CD8-positive, alpha-beta memory T cell (primary cell): ENCODE results near the gene S100A16. TPM values are rescaled to one million over a fixed set of nuclear protein-coding genes. Genes with fewer than 3 reads are reported as not detected.
A peak's percentile ranks its signal among the peaks of the same experiment; 100 is the strongest.
"Not testable (repeated sequence)": the region's sequence is repeated elsewhere in the genome, so short reads cannot be mapped to it uniquely, and the experiment has no call there.

ENCODE experiments used
- CTCF ChIA-PET: fragments of 350-600 bp; sonication (Branson Sonifier 250); formaldehyde crosslinking; loops from one replicate; lab custom pipeline; 2021; ENCODE audit warnings: antibody characterized with exemption; lab: Charles Lee
- POLR2A ChIA-PET: fragments of 350-600 bp; sonication (Branson Sonifier 250); formaldehyde crosslinking; loops from one replicate; lab custom pipeline; 2021; ENCODE audit warnings: antibody characterized with exemption; lab: Charles Lee
- DNase-seq, 5 donors: peaks; one replicate each; pipeline versions ENCODE4 v3.0.0 to v3.0.0-alpha.2; 2020 to 2022; ENCODE audit warnings: mixed read lengths in 1 of 5
- H3K27ac ChIP-seq: one replicate; pipeline ENCODE4 v1.7.0; 2013; ENCODE audit warnings: low read depth, mild to moderate bottlenecking, low read length, moderate library complexity
- H3K27me3 ChIP-seq: 2 replicates; pipeline ENCODE4 v1.7.0; 2013; ENCODE audit warnings: low read length, mild to moderate bottlenecking; ENCODE audit not compliant: insufficient read depth, poor library complexity, severe bottlenecking
- H3K36me3 ChIP-seq: 2 replicates; pipeline ENCODE4 v1.7.0; 2013; ENCODE audit warnings: mild to moderate bottlenecking, low read length, moderate library complexity; ENCODE audit not compliant: insufficient read depth
- H3K4me1 ChIP-seq: 2 replicates; pipeline ENCODE4 v1.7.0; 2013; ENCODE audit warnings: mild to moderate bottlenecking, low read length, moderate library complexity; ENCODE audit not compliant: insufficient read depth
- H3K4me3 ChIP-seq: 2 replicates; pipeline ENCODE4 v1.7.0; 2013; ENCODE audit warnings: mild to moderate bottlenecking, low read length
- H3K9me3 ChIP-seq: 2 replicates; pipeline ENCODE4 v1.7.0; 2013; ENCODE audit warnings: mild to moderate bottlenecking, low read length
- H3K27ac Mint-ChIP-seq, 8 donors: one replicate each; pipeline ENCODE4 v1.8.0; 2020 to 2021; ENCODE audit warnings: mixed read lengths in 8 of 8, mild to moderate bottlenecking in 6 of 8, inconsistent platforms in 3 of 8, moderate library complexity in 3 of 8
- H3K27me3 Mint-ChIP-seq, 2 donors: one replicate each; pipeline ENCODE4 v1.8.0; 2020 to 2021; ENCODE audit warnings: mixed read lengths in 2 of 2, mild to moderate bottlenecking in 1 of 2, moderate library complexity in 1 of 2
- H3K36me3 Mint-ChIP-seq, 3 donors: one replicate each; pipeline ENCODE4 v1.8.0; 2020 to 2021; ENCODE audit warnings: mixed read lengths in 3 of 3, inconsistent platforms in 1 of 3, mild to moderate bottlenecking in 1 of 3
- H3K4me1 Mint-ChIP-seq, 3 donors: one replicate each; pipeline ENCODE4 v1.8.0; 2020 to 2021; ENCODE audit warnings: mixed read lengths in 3 of 3, inconsistent platforms in 1 of 3, mild to moderate bottlenecking in 1 of 3
- H3K4me3 Mint-ChIP-seq, 7 donors: one replicate each; pipeline ENCODE4 v1.8.0; 2020 to 2021; ENCODE audit warnings: mixed read lengths in 7 of 7, mild to moderate bottlenecking in 6 of 7, moderate library complexity in 4 of 7, inconsistent platforms in 2 of 7
- H3K9me3 Mint-ChIP-seq, 5 donors: one replicate each; pipeline ENCODE4 v1.8.0; 2020 to 2022; ENCODE audit warnings: mixed read lengths in 5 of 5, mild to moderate bottlenecking in 3 of 5, moderate library complexity in 2 of 5, inconsistent platforms in 1 of 5
- polyA plus RNA-seq: library from polyadenylated mRNA; unstranded; fragments of 300-500 nt; fragmentation: Illumina TruSeq; gene quantifications from one replicate; pipeline ENCODE4 v1.2.3, GENCODE V29; 2021
- total RNA-seq, 2 experiments: library from RNA; stranded (reverse); gene quantifications; one replicate each; pipeline ENCODE4 v1.2.3, GENCODE V29; 2021

S100A16 gene
- total and polyA plus RNA-seq, 3 experiments from 2014 or later = not detected

DNA sequence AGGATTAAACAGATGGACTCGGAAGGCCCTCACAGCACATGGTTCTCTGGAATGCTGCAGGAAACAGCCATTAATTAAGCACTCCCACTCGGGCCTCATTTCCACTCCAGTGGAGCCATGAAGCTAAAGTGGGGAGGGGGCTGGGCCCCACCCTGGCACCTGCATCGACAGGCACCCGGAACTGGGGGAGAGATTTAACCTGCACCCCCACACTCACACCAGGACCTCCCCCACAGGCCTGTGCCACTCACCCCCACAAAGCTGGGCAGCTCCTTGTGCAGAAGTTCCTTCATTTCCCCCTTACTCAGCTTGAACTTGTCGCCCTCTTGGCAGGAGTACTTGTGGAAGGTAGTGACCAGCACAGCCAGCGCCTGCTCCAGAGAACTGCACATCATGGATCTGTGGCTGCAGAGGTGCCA is 49.4 kb downstream of the S100A16 start:
- H3K27ac ChIP-seq = no peak overlapping the region
- H3K4me1 Mint-ChIP-seq = peaks cover 23 to 31% (median 27%) of the 10 kb centered on the region in 3 donors
- H3K27me3 Mint-ChIP-seq = no peaks in the 10 kb centered on the region
- no peaks in the 10 kb centered on the region for H3K9me3 Mint-ChIP-seq
- peaks cover 24% of the 10 kb centered on the region for H3K4me1 ChIP-seq
- H3K27me3 ChIP-seq = no peaks in the 10 kb centered on the region
- no peaks in the 10 kb centered on the region for H3K36me3 Mint-ChIP-seq
- H3K36me3 ChIP-seq = no peaks in the 10 kb centered on the region
- DNase-seq = no peak
- CTCF ChIA-PET = interaction anchor here (1.0 to 6.6 kb wide), 3 partner anchors 19 to 31 kb away, joined by 3 to 35 read pairs (median 5); partner anchors contain the start of gene S100A4
- H3K4me3 Mint-ChIP-seq = no peak overlapping the region
- POLR2A ChIA-PET = no interaction called here
- H3K9me3 ChIP-seq = no peaks in the 10 kb centered on the region
- peak overlapping the region in 1 of 8 donors; percentile 88 for H3K27ac Mint-ChIP-seq
- H3K4me3 ChIP-seq = no peak overlapping the region

DNA sequence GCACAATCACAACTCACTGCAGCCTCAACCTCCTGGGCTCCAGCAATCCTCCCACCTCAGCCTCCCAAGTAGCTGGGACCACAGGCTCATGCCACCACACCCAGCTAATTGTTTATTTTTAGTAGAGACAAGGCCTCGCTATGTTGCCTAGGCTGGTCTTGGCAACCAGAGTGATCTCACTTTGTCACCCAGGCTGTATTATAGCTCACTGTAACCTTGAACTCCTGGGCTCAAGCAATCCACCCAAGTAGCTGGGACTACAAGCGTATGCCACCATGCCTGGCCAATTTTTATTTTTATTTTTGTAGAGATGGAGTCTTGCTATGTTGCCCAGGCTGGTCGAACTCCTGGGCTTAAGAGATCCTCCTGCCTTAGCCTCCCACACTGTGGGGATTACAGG is 50.9 kb downstream of the S100A16 start:
- not testable (repeated sequence) for H3K9me3 Mint-ChIP-seq, H3K36me3 ChIP-seq, H3K4me3 Mint-ChIP-seq, H3K4me3 ChIP-seq, H3K27ac ChIP-seq, H3K36me3 Mint-ChIP-seq, H3K9me3 ChIP-seq, H3K27me3 ChIP-seq, DNase-seq, H3K27me3 Mint-ChIP-seq, H3K27ac Mint-ChIP-seq
- CTCF ChIA-PET = interaction anchor here (0.9 to 6.6 kb wide), 4 partner anchors 9 to 51 kb away, joined by 3 to 35 read pairs (median 6); no protein-coding TSS in a partner anchor
- POLR2A ChIA-PET = interaction anchor here (1.2 kb wide), 1 partner anchor 16 kb away, joined by 3 read pairs; the partner anchor contains the start of gene S100A4
- H3K4me1 ChIP-seq = peaks cover 18% of the 10 kb centered on the region
- peaks cover 13 to 19% (median 15%) of the 10 kb centered on the region in 3 donors for H3K4me1 Mint-ChIP-seq

DNA sequence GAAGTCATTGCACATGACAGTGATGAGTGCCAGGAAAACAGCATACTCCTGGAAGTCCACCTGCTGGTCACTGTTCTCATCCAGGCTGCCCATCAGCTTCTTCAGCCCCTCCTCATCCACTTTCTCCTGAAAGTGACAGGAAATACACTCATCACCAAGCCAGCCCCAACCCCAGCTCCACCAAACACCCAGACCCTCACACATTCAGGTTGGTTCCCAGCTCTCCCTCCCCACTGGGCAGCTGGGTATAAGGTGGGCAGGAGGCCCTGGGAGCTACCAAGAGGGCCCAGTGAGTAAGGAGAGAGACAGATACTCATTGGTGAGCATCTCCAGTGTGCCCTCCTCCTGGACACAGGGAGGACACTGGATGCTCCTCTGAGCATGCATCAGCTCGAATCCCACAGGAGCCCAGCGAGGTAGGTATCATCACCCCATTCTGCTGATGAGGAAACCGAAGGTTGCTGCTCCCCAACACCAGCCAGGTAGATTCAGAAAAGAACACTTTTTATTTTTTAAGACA is 51.4 kb downstream of the S100A16 start:
- no peak overlapping the region for H3K27ac ChIP-seq
- Mint-ChIP-seq H3K27me3 (no peaks in the 10 kb centered on the region), H3K36me3 (no peaks in the 10 kb centered on the region), H3K4me1 (peaks cover 8 to 14% (median 10%) of the 10 kb centered on the region in 3 donors), H3K27ac (peak overlapping the region in 1 of 8 donors; percentile 81), H3K9me3 (no peaks in the 10 kb centered on the region), H3K4me3 (no peak overlapping the region)
- no peaks in the 10 kb centered on the region for H3K9me3 ChIP-seq
- no peaks in the 10 kb centered on the region for H3K27me3 ChIP-seq
- H3K4me3 ChIP-seq = no peak overlapping the region
- DNase-seq = no peak
- H3K36me3 ChIP-seq = no peaks in the 10 kb centered on the region
- CTCF ChIA-PET = interaction anchor here (1.2 to 6.6 kb wide), 3 partner anchors 9 to 51 kb away, joined by 4 to 35 read pairs (median 8); no protein-coding TSS in a partner anchor
- peaks cover 13% of the 10 kb centered on the region for H3K4me1 ChIP-seq
- POLR2A ChIA-PET = interaction anchor here (1.2 kb wide), 1 partner anchor 15 kb away, joined by 3 read pairs; the partner anchor contains the start of gene S100A4

DNA sequence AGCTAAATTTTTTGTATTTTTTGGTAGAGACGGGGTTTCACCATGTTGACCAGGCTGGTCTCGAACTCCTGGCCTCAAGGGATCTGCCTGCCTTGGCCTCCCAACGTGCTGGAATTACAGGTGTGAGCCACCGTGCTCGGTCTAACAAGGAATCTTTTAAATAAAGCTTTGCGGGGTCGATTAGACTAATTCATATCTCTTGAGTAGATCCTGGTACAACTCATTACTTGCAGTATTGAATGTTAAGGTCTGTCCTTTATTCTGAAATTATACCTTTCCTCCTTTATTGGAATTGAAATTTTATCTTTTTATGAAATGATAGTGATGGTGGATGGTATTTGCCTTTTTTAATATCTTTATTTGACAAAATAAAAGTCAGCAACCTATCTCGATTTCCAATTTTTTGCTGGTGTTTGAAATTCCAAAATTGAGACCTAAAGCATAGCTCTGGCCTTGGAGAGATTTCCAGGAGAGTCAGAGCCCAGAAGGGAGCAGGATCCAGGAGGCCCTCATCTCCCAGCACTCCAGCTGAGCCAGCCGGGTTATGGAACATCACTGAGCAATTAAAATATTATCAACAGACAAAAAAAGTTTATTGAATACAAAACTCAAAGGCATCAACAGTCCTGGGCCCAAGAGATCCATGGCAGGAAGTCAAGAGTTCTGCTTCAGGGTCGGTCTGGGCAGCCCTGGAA is 52.0 kb downstream of the S100A16 start:
- POLR2A ChIA-PET = interaction anchor here (1.2 kb wide), 1 partner anchor 15 kb away, joined by 3 read pairs; the partner anchor contains the start of gene S100A4

DNA sequence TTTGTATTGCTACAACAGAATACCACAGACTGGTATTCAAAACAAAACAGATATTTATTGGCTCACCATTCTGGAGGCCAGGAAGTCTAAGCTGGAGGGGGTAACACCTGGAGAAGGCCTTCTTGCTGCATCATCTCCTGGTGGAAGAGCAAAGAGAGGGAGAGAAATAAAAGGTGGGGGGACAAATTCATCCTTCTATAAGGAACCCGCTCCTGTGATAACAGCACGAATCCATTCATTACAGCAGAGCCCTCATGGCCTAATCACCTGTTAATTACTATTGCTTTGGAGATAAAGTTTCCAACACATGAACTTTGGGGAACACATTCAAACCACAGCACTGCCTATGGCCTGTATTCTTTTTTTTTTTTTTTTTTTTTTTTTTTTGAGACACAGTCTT is 52.7 kb downstream of the S100A16 start:
- Histone ChIP-seq H3K4me1 (peaks cover under 1% of the 10 kb centered on the region), H3K4me3 (no peak overlapping the region), H3K27me3 (no peaks in the 10 kb centered on the region), H3K36me3 (no peaks in the 10 kb centered on the region), H3K27ac (no peak overlapping the region), H3K9me3 (no peaks in the 10 kb centered on the region)
- H3K4me3 Mint-ChIP-seq = no peak overlapping the region
- H3K36me3 Mint-ChIP-seq = no peaks in the 10 kb centered on the region
- CTCF ChIA-PET = interaction anchor here (1.0 to 6.6 kb wide), 4 partner anchors 8 to 49 kb away, joined by 3 to 35 read pairs (median 6); no protein-coding TSS in a partner anchor
- no peaks in the 10 kb centered on the region for H3K27me3 Mint-ChIP-seq
- DNase-seq = no peak
- POLR2A ChIA-PET = no interaction called here
- no peaks in the 10 kb centered on the region for H3K9me3 Mint-ChIP-seq
- peak overlapping the region in 4 of 8 donors; percentile 13 to 78 (median 42) for H3K27ac Mint-ChIP-seq
- H3K4me1 Mint-ChIP-seq = peaks cover 0 to 1% (median 0%) of the 10 kb centered on the region in 3 donors

More for the DNA sequence above, 52.0 kb downstream of the S100A16 start:
- Mint-ChIP-seq H3K36me3 (no peaks in the 10 kb centered on the region), H3K27me3 (no peaks in the 10 kb centered on the region), H3K27ac (no peak overlapping the region), H3K9me3 (no peaks in the 10 kb centered on the region), H3K4me1 (peaks cover 3 to 8% (median 4%) of the 10 kb centered on the region in 3 donors), H3K4me3 (no peak overlapping the region)
- no peak overlapping the region for H3K4me3 ChIP-seq
- no peaks in the 10 kb centered on the region for H3K9me3 ChIP-seq
- H3K27me3 ChIP-seq = no peaks in the 10 kb centered on the region
- CTCF ChIA-PET = interaction anchor here (1.0 to 6.6 kb wide), 4 partner anchors 10 to 50 kb away, joined by 3 to 35 read pairs (median 6); no protein-coding TSS in a partner anchor
- peaks cover 7% of the 10 kb centered on the region for H3K4me1 ChIP-seq
- no peak overlapping the region for H3K27ac ChIP-seq
- DNase-seq = no peak
- H3K36me3 ChIP-seq = no peaks in the 10 kb centered on the region

DNA sequence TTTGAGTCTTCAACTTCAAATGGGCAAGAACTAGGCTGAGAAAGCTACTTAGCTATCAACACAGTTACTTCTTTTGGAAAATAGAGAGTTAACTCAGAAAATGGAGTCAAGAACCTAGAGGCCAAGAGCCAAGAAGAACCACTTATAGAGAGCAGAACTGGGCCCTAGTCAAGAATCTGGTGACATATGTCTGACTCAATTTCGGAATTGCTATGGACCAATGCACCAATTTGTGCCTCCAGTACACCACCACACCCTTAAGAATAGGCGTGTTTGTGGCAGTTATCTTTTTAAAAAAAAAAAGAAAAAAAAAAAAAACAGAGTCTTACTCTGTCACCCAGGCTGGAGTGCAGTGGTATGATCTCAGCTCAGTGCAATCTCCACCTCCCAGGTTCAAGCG is 55.1 kb downstream of the S100A16 start:
- no peaks in the 10 kb centered on the region for H3K36me3 Mint-ChIP-seq
- Histone ChIP-seq H3K4me1 (no peaks in the 10 kb centered on the region), H3K36me3 (no peaks in the 10 kb centered on the region), H3K27me3 (no peaks in the 10 kb centered on the region), H3K27ac (no peak overlapping the region), H3K9me3 (no peaks in the 10 kb centered on the region), H3K4me3 (no peak overlapping the region)
- no peak for DNase-seq
- H3K4me1 Mint-ChIP-seq = no peaks in the 10 kb centered on the region
- ChIA-PET POLR2A (no interaction called here), CTCF (interaction anchor here (1.2 to 1.7 kb wide), 3 partner anchors 11 to 47 kb away, joined by 3 to 5 read pairs (median 4); no protein-coding TSS in a partner anchor)
- H3K27ac Mint-ChIP-seq = no peak overlapping the region
- H3K4me3 Mint-ChIP-seq = no peak overlapping the region
- H3K27me3 Mint-ChIP-seq = no peaks in the 10 kb centered on the region
- H3K9me3 Mint-ChIP-seq = no peaks in the 10 kb centered on the region
